PC-3 (cell line): ENCODE data around the gene VPS37C. TPM values are rescaled to one million over a fixed set of nuclear protein-coding genes. Genes with fewer than 3 reads are reported as not detected.

Source experiments
- ATAC-seq: fragments of 200-7000 bp; cut with Tn5 transposase; 2 replicates; pipeline ENCODE4 v1.9.1; 2020; ENCODE audit warnings: mild to moderate bottlenecking, moderate library complexity
- BruUV-seq: library from RNA; stranded (reverse); fragments of 400-500 nt; replicated peaks from 2 replicates; lab custom pipeline; 2021; lab: Mats Ljungman, UMichigan
- CTCF ChIA-PET: fragments of 300-600 bp; sonication (Branson Sonifier 250); formaldehyde crosslinking; loops from one replicate; lab custom pipeline; 2022; ENCODE audit warnings: antibody characterized with exemption; lab: Charles Lee
- POLR2A ChIA-PET: fragments of 300-600 bp; sonication (Branson Sonifier 250); formaldehyde crosslinking; loops from one replicate; lab custom pipeline; 2022; ENCODE audit warnings: antibody characterized with exemption; ENCODE audit not compliant: unreplicated experiment; lab: Charles Lee
- DNase-seq: peaks from one replicate; pipeline ENCODE4 v3.0.0-alpha.2; 2015
- H2AFZ ChIP-seq: fragments of 300-600 bp; sonication (generic); 2 replicates; pipeline ENCODE4 v1.6.0; 2016; ENCODE audit warnings: antibody characterized with exemption, low read length
- H3F3A ChIP-seq: fragments of 300-600 bp; sonication (generic); one replicate; pipeline ENCODE4 v1.6.0; 2017; ENCODE audit warnings: antibody characterized with exemption, low read length, control low read depth, mild to moderate bottlenecking; ENCODE audit not compliant: unreplicated experiment
- H3K27ac ChIP-seq: fragments of 300-600 bp; sonication (generic); 2 replicates; pipeline ENCODE4 v1.5.1; 2016; ENCODE audit warnings: mild to moderate bottlenecking, low read length
- H3K27me3 ChIP-seq: fragments of 300-600 bp; sonication (generic); 2 replicates; pipeline ENCODE4 v1.6.1; 2016; ENCODE audit warnings: low read length, mixed read lengths
- H3K36me3 ChIP-seq: fragments of 300-600 bp; sonication (generic); 2 replicates; pipeline ENCODE4 v1.6.1; 2016; ENCODE audit warnings: low read depth, mixed run types, low read length, mixed read lengths
- H3K4me1 ChIP-seq: fragments of 300-600 bp; sonication (generic); 2 replicates; pipeline ENCODE4 v1.5.1; 2016; ENCODE audit warnings: low read length; ENCODE audit not compliant: insufficient read depth
- H3K4me2 ChIP-seq: fragments of 300-600 bp; sonication (generic); 2 replicates; pipeline ENCODE4 v1.6.0; 2016; ENCODE audit warnings: low read length
- H3K4me3 ChIP-seq: fragments of 300-600 bp; sonication (generic); 2 replicates; pipeline ENCODE4 v1.5.1; 2016; ENCODE audit warnings: mild to moderate bottlenecking, low read length, mixed read lengths
- H3K79me2 ChIP-seq: fragments of 300-600 bp; sonication (generic); 2 replicates; pipeline ENCODE4 v1.6.1; 2017; ENCODE audit warnings: low read length, mixed read lengths
- H3K9ac ChIP-seq: fragments of 300-600 bp; sonication (generic); 2 replicates; pipeline ENCODE4 v1.6.0; 2016; ENCODE audit warnings: mild to moderate bottlenecking, low read length
- H3K9me2 ChIP-seq: fragments of 300-600 bp; sonication (generic); replicated peaks from 2 replicates; pipeline ENCODE4 v1.6.1; 2016; ENCODE audit warnings: mixed run types, low read length, mixed read lengths
- H3K9me3 ChIP-seq: fragments of 300-600 bp; sonication (generic); 2 replicates; pipeline ENCODE4 v1.6.1; 2016; ENCODE audit warnings: low read length, mixed read lengths
- H4K20me1 ChIP-seq: fragments of 300-600 bp; sonication (generic); 2 replicates; pipeline ENCODE4 v1.6.1; 2016; ENCODE audit warnings: low read length, mixed read lengths
- CTCF ChIP-seq: fragments of 300-600 bp; sonication (generic); conservative IDR thresholded peaks from 2 replicates; pipeline ENCODE4 v1.5.1; 2017; ENCODE audit warnings: antibody characterized with exemption, low read depth, mild to moderate bottlenecking, low read length
- EZH2 ChIP-seq: fragments of 300-600 bp; sonication (generic); IDR thresholded peaks from one replicate; pipeline ENCODE4 v1.6.1; 2017; ENCODE audit warnings: antibody characterized with exemption, mild to moderate bottlenecking, low read length; ENCODE audit not compliant: unreplicated experiment
- EZH2phosphoT487 ChIP-seq: fragments of 300-600 bp; sonication (generic); IDR thresholded peaks from 2 replicates; pipeline ENCODE4 v1.6.1; 2018; ENCODE audit warnings: mild to moderate bottlenecking, antibody characterized with exemption, low read length, borderline replicate concordance
- intact Hi-C: fragments of 100-400 bp; cut with micrococcal nuclease; formaldehyde crosslinking; loops from 2 replicates; pipeline ENCODE4 v1.9.0; 2023
- total RNA-seq: library from RNA; depleted of rRNA; stranded (reverse); fragments of >200 nt; gene quantifications from 2 replicates; pipeline ENCODE4 v1.2.3, GENCODE V29; 2014

Gene VPS37C
- total RNA-seq, 1 experiment from 2014 or later: 28.9 TPM

- no peak overlapping the region for H3K4me3 ChIP-seq
- intact Hi-C loops: no loop called here
- H3K9me3 ChIP-seq: no peaks in the 10 kb centered on the region
- H3K9ac ChIP-seq: no peak overlapping the region
- DNase-seq (no peak), ATAC-seq (no peak)
- H3F3A ChIP-seq: peaks cover 9% of the 10 kb centered on the region
- peaks cover 25% of the 10 kb centered on the region for H3K79me2 ChIP-seq
- no peaks in the 10 kb centered on the region for H3K36me3 ChIP-seq
- 0 out of 2 replicates have a peak, but pooled peaks cover 5% of the 10 kb centered on the region for H4K20me1 ChIP-seq
- no peak overlapping the region for H3K4me2 ChIP-seq
- BruUV-seq: no TSS peak
- CTCF ChIA-PET: no interaction called here
- no peaks in the 10 kb centered on the region for H3K9me2 ChIP-seq
- POLR2A ChIA-PET: no interaction called here
- TF ChIP-seq EZH2phosphoT487 (no peak), EZH2 (no peak), CTCF (no peak)
- peaks cover 32% of the 10 kb centered on the region for H3K4me1 ChIP-seq
- no peak overlapping the region for H3K27ac ChIP-seq
- no peak overlapping the region for H2AFZ ChIP-seq
- H3K27me3 ChIP-seq: no peaks in the 10 kb centered on the region
Measured at GRCh38 chr11:61163021-61163420, 1.8 kb upstream of the VPS37C start.

GRCh38 chr11:61162092-61162941 lies 1.1 kb upstream of the VPS37C start:
- H3K9me3 ChIP-seq: no peaks in the 10 kb centered on the region
- peaks cover 32% of the 10 kb centered on the region for H3K79me2 ChIP-seq
- 0 out of 2 replicates have a peak, but pooled peaks cover 5% of the 10 kb centered on the region for H4K20me1 ChIP-seq
- peaks cover 3% of the 10 kb centered on the region; the same call in 1 of the 2 replicates for H3K36me3 ChIP-seq
- peak overlapping the region; percentile 78 for H3K4me3 ChIP-seq
- H3K4me1 ChIP-seq: peaks cover 40% of the 10 kb centered on the region
- no peaks in the 10 kb centered on the region for H3K27me3 ChIP-seq
- peak overlapping the region; percentile 82 for H2AFZ ChIP-seq
- TF ChIP-seq CTCF (no peak), EZH2 (no peak), EZH2phosphoT487 (no peak)
- peak overlapping the region; percentile 88 for H3K9ac ChIP-seq
- DNase-seq (peak; percentile 67), ATAC-seq (no peak)
- H3K9me2 ChIP-seq: no peaks in the 10 kb centered on the region
- TSS peak; percentile 84 for BruUV-seq
- H3K4me2 ChIP-seq: peak overlapping the region; percentile 83
- POLR2A ChIA-PET: interaction anchor here (0.6 kb wide), 1 partner anchor 1625 kb away, joined by 3 read pairs; no protein-coding TSS in a partner anchor
- CTCF ChIA-PET: interaction anchor here (0.6 kb wide), 1 partner anchor 263 kb away, joined by 4 read pairs; no protein-coding TSS in a partner anchor
- peaks cover 11% of the 10 kb centered on the region for H3F3A ChIP-seq
- peak overlapping the region; percentile 82; the same call in 1 of the 2 replicates for H3K27ac ChIP-seq
- intact Hi-C loops: no loop called here
